Activated CD4-positive, alpha-beta T cell treated with anti-CD3 and anti-CD28 coated beads, Interleukin-2, Interleukin-6, amounts not matched to agents 100 ng/mL and 50 ng/mL, durations not matched to agents 16 hours and 8 hours (primary cell): ENCODE data around the gene ALG2.

Experiments
- DNase-seq: peaks from one replicate; pipeline ENCODE4 v3.0.0-alpha.2; 2020

ALG2 gene

DNA sequence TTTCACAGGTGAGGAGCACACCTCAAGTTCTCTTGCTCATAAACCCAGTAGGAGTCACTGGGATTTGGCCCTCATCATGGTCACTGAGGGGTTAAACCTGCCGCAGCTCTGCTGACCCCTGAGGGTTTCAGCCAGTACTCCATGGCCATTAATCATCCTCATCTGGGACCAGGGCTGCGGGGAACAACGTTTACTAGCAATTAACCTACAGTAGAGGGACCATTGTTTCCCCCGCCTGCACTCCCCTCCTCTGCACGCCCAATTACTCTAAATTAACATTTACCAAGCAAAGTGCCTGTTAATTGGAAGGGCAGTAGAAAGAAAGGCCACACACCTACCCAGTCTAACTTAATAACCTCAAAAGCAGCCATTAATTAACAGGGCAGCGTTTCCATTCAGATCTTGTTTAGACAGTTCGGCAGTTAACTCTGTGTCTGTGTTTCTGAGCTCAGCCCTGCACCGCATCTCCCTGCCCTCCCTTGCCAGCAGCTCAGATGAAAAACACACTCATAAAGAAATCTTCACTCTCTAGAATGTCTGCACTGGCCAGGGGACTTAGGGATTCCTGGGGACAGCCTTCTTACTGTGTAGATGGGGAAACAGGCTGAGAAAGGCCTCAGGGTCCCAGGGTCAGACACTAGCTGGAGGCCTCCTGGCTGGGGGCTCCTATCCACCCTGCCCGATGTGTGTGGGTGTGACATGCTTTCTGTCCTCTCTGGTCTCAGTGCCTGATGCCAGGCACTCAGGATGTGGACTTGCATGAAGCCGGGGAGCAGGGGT is 51.6 kb downstream of the ALG2 start:
- DNase-seq, result no peak

- no peak for DNase-seq
Observed at GRCh38 chr9:99169086-99169485, 52.7 kb downstream of the ALG2 start.

DNA sequence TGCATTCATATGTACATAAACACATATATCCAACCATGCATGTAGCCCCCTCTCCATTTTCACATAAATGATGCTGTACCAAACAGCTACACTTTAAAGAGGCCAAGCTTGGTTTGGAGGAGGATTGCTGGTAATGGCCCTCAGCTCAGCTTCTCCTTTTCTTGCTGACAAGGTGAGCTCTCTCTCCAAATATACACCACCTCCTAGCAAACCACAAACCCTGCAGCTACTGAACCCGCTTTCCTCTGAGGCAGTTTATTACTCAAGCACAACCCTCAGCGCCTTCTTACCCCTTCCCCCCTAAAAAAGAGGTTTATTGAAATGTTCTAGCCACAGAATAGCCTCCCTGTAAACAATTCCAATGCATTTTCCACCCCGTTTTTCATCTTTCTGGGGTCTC is 54.0 kb downstream of the ALG2 start:
- DNase-seq, result peak; percentile 53

GRCh38 chr9:99167119-99167518 is 54.6 kb downstream of the ALG2 start:
- DNase-seq, result peak; percentile 17
